ENCODE results near the gene UCK2. TPM values are rescaled to one million over a fixed set of nuclear protein-coding genes. Genes with fewer than 3 reads are reported as not detected.

The UCK2 gene
- total RNA-seq, 3 donors from 2014 or later (not counting 1 experiment from before 2014, with no cell fraction given): 12.8 to 20.5 (median 14.4) TPM

- Mint-ChIP-seq H3K36me3 (no peaks in the 10 kb centered on the region), H3K4me3 (no peak overlapping the region), H3K9me3 (no peaks in the 10 kb centered on the region), H3K27ac (no peak overlapping the region), H3K27me3 (ENCODE audit: low read depth in 2 of 2) (no peaks in the 10 kb centered on the region), H3K4me1 (peaks cover 18 to 32% of the 10 kb centered on the region in 2 donors)
- ATAC-seq (no peak), DNase-seq (no peak)
- H3K36me3 ChIP-seq (ENCODE audit: control insufficient read depth, insufficient read depth, low read length): peaks cover 17% of the 10 kb centered on the region
- no peaks in the 10 kb centered on the region for H3K9me3 ChIP-seq (ENCODE audit: control insufficient read depth, insufficient read depth, low read length)
- peaks cover 3% of the 10 kb centered on the region for H3K4me1 ChIP-seq (ENCODE audit: control insufficient read depth, insufficient read depth, low read length)
- no peak for TF ChIP-seq CTCF (IDR thresholded peaks at IDR 0.05)
- no peak overlapping the region for H3K4me3 ChIP-seq (ENCODE audit: low read length)
- 95% methylated on average over 2 of the region's 3 CpGs for whole genome bisulfite sequencing (ENCODE audit: insufficient coverage)
- H3K27ac ChIP-seq (ENCODE audit: low read length): no peak overlapping the region
- intact Hi-C loops (cut with micrococcal nuclease): no loop called here
- no peaks in the 10 kb centered on the region for H3K27me3 ChIP-seq (ENCODE audit: control insufficient read depth, insufficient read depth, low read length)
Measured at GRCh38 chr1:165898837-165899236, 71.4 kb downstream of the UCK2 start.

- H3K9me3 ChIP-seq (ENCODE audit: control insufficient read depth, insufficient read depth, low read length): no peaks in the 10 kb centered on the region
- DNase-seq (no peak), ATAC-seq (no peak)
- no peaks in the 10 kb centered on the region for H3K36me3 Mint-ChIP-seq
- intact Hi-C loops (cut with micrococcal nuclease): no loop called here
- H3K4me1 ChIP-seq (ENCODE audit: control insufficient read depth, insufficient read depth, low read length): peaks cover 3% of the 10 kb centered on the region
- no peak for TF ChIP-seq CTCF (IDR thresholded peaks at IDR 0.05)
- no peak overlapping the region for H3K27ac ChIP-seq (ENCODE audit: low read length)
- H3K27me3 Mint-ChIP-seq (ENCODE audit: low read depth in 2 of 2): no peaks in the 10 kb centered on the region
- no peak overlapping the region for H3K27ac Mint-ChIP-seq
- H3K4me3 Mint-ChIP-seq: no peak overlapping the region
- H3K9me3 Mint-ChIP-seq: no peaks in the 10 kb centered on the region
- peaks cover 16% of the 10 kb centered on the region for H3K36me3 ChIP-seq (ENCODE audit: control insufficient read depth, insufficient read depth, low read length)
- WGBS (ENCODE audit: insufficient coverage): 97% methylated on average over 4 of the region's 4 CpGs
- H3K27me3 ChIP-seq (ENCODE audit: control insufficient read depth, insufficient read depth, low read length): no peaks in the 10 kb centered on the region
- H3K4me3 ChIP-seq (ENCODE audit: low read length): no peak overlapping the region
- H3K4me1 Mint-ChIP-seq: peaks cover 18 to 32% of the 10 kb centered on the region in 2 donors
Measured at GRCh38 chr1:165899461-165899941, 72.1 kb downstream of the UCK2 start.

- Histone ChIP-seq H3K27ac (ENCODE audit: low read length) (no peak overlapping the region), H3K4me1 (ENCODE audit: control insufficient read depth, insufficient read depth, low read length) (peaks cover 3% of the 10 kb centered on the region), H3K36me3 (ENCODE audit: control insufficient read depth, insufficient read depth, low read length) (peaks cover 15% of the 10 kb centered on the region), H3K4me3 (ENCODE audit: low read length) (no peak overlapping the region), H3K27me3 (ENCODE audit: control insufficient read depth, insufficient read depth, low read length) (no peaks in the 10 kb centered on the region), H3K9me3 (ENCODE audit: control insufficient read depth, insufficient read depth, low read length) (no peaks in the 10 kb centered on the region)
- TF ChIP-seq CTCF (IDR thresholded peaks at IDR 0.05): no peak
- ATAC-seq (no peak), DNase-seq (no peak)
- H3K27me3 Mint-ChIP-seq (ENCODE audit: low read depth in 2 of 2): no peaks in the 10 kb centered on the region
- 83% methylated on average over 22 of the region's 22 CpGs for WGBS (ENCODE audit: insufficient coverage)
- peak overlapping the region in 1 of 2 donors; percentile 25 for H3K27ac Mint-ChIP-seq
- intact Hi-C loops (cut with micrococcal nuclease): no loop called here
- no peaks in the 10 kb centered on the region for H3K9me3 Mint-ChIP-seq
- H3K4me3 Mint-ChIP-seq: no peak overlapping the region
- H3K36me3 Mint-ChIP-seq: no peaks in the 10 kb centered on the region
- peaks cover 18 to 32% of the 10 kb centered on the region in 2 donors for H3K4me1 Mint-ChIP-seq
Measured at GRCh38 chr1:165900576-165901380, 73.4 kb downstream of the UCK2 start.
